ENCODE results near the gene FANCE.

The FANCE gene

DNA sequence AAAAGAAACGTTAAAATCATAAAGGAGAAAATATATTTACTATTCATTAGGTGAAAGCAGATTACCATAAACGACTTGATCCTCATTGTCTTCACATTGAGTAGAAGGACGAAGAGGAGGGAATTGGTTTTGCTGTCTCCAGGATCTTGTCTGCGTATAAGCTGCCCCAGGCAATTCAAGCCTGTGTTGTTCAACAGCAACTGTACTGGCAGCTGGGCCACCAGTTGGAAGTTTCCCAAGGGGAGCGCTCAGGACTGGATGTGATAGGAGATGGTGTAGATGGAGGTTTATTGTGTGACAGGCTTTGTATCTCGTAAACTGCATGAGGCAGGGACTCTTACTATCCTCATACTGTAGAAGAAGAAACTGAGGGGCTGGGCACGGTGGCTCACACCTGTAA is 3.9 kb upstream of the FANCE start:
- H3K27ac ChIP-seq (ENCODE audit: low read depth, low read length) = no peak overlapping the region
- peaks cover 11% of the 10 kb centered on the region for H3K4me1 ChIP-seq (ENCODE audit: control insufficient read depth, insufficient read depth, low read length)
- no peak overlapping the region for H3K9ac ChIP-seq (ENCODE audit: low read length)
- H3K36me3 ChIP-seq (ENCODE audit: control insufficient read depth, insufficient read depth, low read length) = no peaks in the 10 kb centered on the region
- H3K9me3 ChIP-seq (ENCODE audit: control insufficient read depth, insufficient read depth, low read depth, low read length) = no peaks in the 10 kb centered on the region
- peaks cover 10% of the 10 kb centered on the region; the same call in 1 of the 2 replicates for H3K27me3 ChIP-seq (ENCODE audit: control insufficient read depth, insufficient read depth, low read length)
- no peak overlapping the region for H3K4me3 ChIP-seq (ENCODE audit: low read depth, low read length)

DNA sequence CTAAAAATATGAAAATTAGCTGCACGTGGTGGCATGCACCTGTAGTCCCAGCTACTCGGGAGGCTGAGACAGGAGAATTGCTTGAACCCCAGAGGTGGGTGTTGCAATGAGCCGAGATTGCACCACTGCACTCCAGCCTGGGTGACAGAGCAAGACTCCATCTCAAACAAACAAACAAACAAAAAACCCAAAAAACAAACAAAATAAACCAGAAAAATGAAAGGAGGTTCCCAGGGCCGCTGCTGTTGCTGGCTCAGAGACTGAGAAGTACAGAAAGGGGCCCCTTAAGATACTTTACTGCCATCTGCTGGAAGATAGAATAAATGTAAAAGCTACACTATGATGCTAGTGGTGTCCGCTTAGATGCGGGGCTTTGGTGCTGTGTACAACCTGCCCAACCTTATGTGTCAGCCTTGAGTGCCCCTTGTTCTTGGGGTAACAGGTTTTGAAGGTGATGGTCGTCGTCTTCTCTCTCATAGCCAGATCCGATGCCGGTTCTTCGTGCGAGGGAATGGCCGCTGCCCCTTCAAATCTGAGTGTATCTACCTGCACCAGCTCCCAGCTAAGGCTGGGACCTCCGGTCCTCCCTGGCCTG is 2.8 kb upstream of the FANCE start:
- Histone ChIP-seq H3K4me3 (ENCODE audit: low read depth, low read length) (no peak overlapping the region), H3K27ac (ENCODE audit: low read depth, low read length) (no peak overlapping the region), H3K9ac (ENCODE audit: low read length) (no peak overlapping the region), H3K4me1 (ENCODE audit: control insufficient read depth, insufficient read depth, low read length) (peaks cover 17% of the 10 kb centered on the region), H3K9me3 (ENCODE audit: control insufficient read depth, insufficient read depth, low read depth, low read length) (no peaks in the 10 kb centered on the region), H3K36me3 (ENCODE audit: control insufficient read depth, insufficient read depth, low read length) (no peaks in the 10 kb centered on the region), H3K27me3 (ENCODE audit: control insufficient read depth, insufficient read depth, low read length) (peaks cover 12% of the 10 kb centered on the region; the same call in 1 of the 2 replicates)

- peak overlapping the region; percentile 79 for H3K4me3 ChIP-seq (ENCODE audit: low read depth, low read length)
- no peak overlapping the region for H3K9ac ChIP-seq (ENCODE audit: low read length)
- H3K27ac ChIP-seq (ENCODE audit: low read depth, low read length) = no peak overlapping the region
- H3K36me3 ChIP-seq (ENCODE audit: control insufficient read depth, insufficient read depth, low read length) = peaks cover 10% of the 10 kb centered on the region
- H3K4me1 ChIP-seq (ENCODE audit: control insufficient read depth, insufficient read depth, low read length) = peaks cover 21% of the 10 kb centered on the region
- peaks cover 12% of the 10 kb centered on the region; the same call in 1 of the 2 replicates for H3K27me3 ChIP-seq (ENCODE audit: control insufficient read depth, insufficient read depth, low read length)
- H3K9me3 ChIP-seq (ENCODE audit: control insufficient read depth, insufficient read depth, low read depth, low read length) = no peaks in the 10 kb centered on the region
Measured at GRCh38 chr6:35451354-35452182, 570 bp upstream of the FANCE start.

GRCh38 chr6:35453236-35453635 is 1.1 kb downstream of the FANCE start:
- H3K9me3 ChIP-seq (ENCODE audit: control insufficient read depth, insufficient read depth, low read depth, low read length) = no peaks in the 10 kb centered on the region
- H3K36me3 ChIP-seq (ENCODE audit: control insufficient read depth, insufficient read depth, low read length) = peaks cover 16% of the 10 kb centered on the region
- peaks cover 12% of the 10 kb centered on the region; the same call in 1 of the 2 replicates for H3K27me3 ChIP-seq (ENCODE audit: control insufficient read depth, insufficient read depth, low read length)
- peaks cover 21% of the 10 kb centered on the region for H3K4me1 ChIP-seq (ENCODE audit: control insufficient read depth, insufficient read depth, low read length)
- peak overlapping the region; percentile 71 for H3K9ac ChIP-seq (ENCODE audit: low read length)
- H3K27ac ChIP-seq (ENCODE audit: low read depth, low read length) = no peak overlapping the region
- H3K4me3 ChIP-seq (ENCODE audit: low read depth, low read length) = peak overlapping the region; percentile 79

- Histone ChIP-seq H3K9ac (ENCODE audit: low read length) (no peak overlapping the region), H3K4me1 (ENCODE audit: control insufficient read depth, insufficient read depth, low read length) (peaks cover 21% of the 10 kb centered on the region), H3K27me3 (ENCODE audit: control insufficient read depth, insufficient read depth, low read length) (peaks cover 12% of the 10 kb centered on the region; the same call in 1 of the 2 replicates), H3K27ac (ENCODE audit: low read depth, low read length) (no peak overlapping the region), H3K9me3 (ENCODE audit: control insufficient read depth, insufficient read depth, low read depth, low read length) (no peaks in the 10 kb centered on the region), H3K36me3 (ENCODE audit: control insufficient read depth, insufficient read depth, low read length) (peaks cover 28% of the 10 kb centered on the region), H3K4me3 (ENCODE audit: low read depth, low read length) (no peak overlapping the region)
Measured at GRCh38 chr6:35454391-35455110, 2.4 kb downstream of the FANCE start.

DNA sequence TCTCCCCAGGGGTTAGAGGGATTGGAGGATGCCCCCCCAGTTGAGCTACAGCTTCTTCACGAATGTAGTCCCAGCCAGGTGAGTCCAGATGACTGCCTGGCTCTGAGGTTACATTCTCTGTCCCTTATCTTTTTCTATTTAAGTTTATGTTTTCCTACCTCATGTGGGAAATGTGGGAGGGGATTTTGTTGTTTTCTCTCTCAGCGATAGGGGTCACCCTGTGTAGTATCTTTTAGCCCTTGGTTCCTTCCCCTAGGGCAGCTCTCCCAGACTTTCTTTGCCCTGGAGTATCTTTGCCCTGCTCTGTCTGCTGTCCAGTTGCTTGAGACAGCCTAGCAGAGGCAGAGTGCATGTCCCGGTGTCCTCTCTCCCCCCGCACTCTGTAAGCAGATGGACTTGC is 5.8 kb downstream of the FANCE start:
- no peak overlapping the region for H3K4me3 ChIP-seq (ENCODE audit: low read depth, low read length)
- peaks cover 13% of the 10 kb centered on the region for H3K4me1 ChIP-seq (ENCODE audit: control insufficient read depth, insufficient read depth, low read length)
- H3K9me3 ChIP-seq (ENCODE audit: control insufficient read depth, insufficient read depth, low read depth, low read length) = no peaks in the 10 kb centered on the region
- H3K27me3 ChIP-seq (ENCODE audit: control insufficient read depth, insufficient read depth, low read length) = peaks cover 5% of the 10 kb centered on the region; the same call in 1 of the 2 replicates
- peaks cover 45% of the 10 kb centered on the region for H3K36me3 ChIP-seq (ENCODE audit: control insufficient read depth, insufficient read depth, low read length)
- H3K27ac ChIP-seq (ENCODE audit: low read depth, low read length) = no peak overlapping the region
- no peak overlapping the region for H3K9ac ChIP-seq (ENCODE audit: low read length)

GRCh38 chr6:35461270-35461669 is 9.1 kb downstream of the FANCE start:
- Histone ChIP-seq H3K9ac (ENCODE audit: low read length) (no peak overlapping the region), H3K27ac (ENCODE audit: low read depth, low read length) (no peak overlapping the region), H3K4me1 (ENCODE audit: control insufficient read depth, insufficient read depth, low read length) (no peaks in the 10 kb centered on the region), H3K4me3 (ENCODE audit: low read depth, low read length) (no peak overlapping the region), H3K36me3 (ENCODE audit: control insufficient read depth, insufficient read depth, low read length) (peaks cover 56% of the 10 kb centered on the region), H3K9me3 (ENCODE audit: control insufficient read depth, insufficient read depth, low read depth, low read length) (no peaks in the 10 kb centered on the region), H3K27me3 (ENCODE audit: control insufficient read depth, insufficient read depth, low read length) (no peaks in the 10 kb centered on the region)

DNA sequence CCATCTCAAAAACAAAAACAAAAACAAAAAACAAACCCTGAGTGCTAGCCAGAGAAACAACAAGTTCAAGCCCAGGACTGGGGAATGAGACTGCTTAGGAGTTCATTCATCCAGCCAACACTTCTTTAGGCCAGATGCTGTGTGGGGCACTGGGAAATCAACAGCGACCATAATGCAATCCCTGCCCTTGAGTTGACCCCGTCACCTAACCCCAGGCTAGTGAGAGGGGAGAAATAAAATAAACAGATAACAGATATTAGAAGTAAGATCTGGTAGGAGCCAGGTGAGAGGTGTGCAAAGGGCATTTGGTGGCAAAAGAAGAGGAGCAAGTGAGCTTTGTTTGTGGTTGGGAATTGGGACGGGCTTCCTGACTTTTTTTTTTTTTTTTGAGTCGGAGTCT is 11.2 kb downstream of the FANCE start:
- Histone ChIP-seq H3K9ac (ENCODE audit: low read length) (no peak overlapping the region), H3K9me3 (ENCODE audit: control insufficient read depth, insufficient read depth, low read depth, low read length) (no peaks in the 10 kb centered on the region), H3K27me3 (ENCODE audit: control insufficient read depth, insufficient read depth, low read length) (0 out of 2 replicates have a peak, but pooled peaks cover 5% of the 10 kb centered on the region), H3K27ac (ENCODE audit: low read depth, low read length) (no peak overlapping the region), H3K36me3 (ENCODE audit: control insufficient read depth, insufficient read depth, low read length) (peaks cover 54% of the 10 kb centered on the region), H3K4me1 (ENCODE audit: control insufficient read depth, insufficient read depth, low read length) (peaks cover 2% of the 10 kb centered on the region; the same call in 1 of the 2 replicates), H3K4me3 (ENCODE audit: low read depth, low read length) (no peak overlapping the region)

GRCh38 chr6:35465646-35466045 is 13.5 kb downstream of the FANCE start:
- Histone ChIP-seq H3K9ac (ENCODE audit: low read length) (no peak overlapping the region), H3K4me3 (ENCODE audit: low read depth, low read length) (no peak overlapping the region), H3K9me3 (ENCODE audit: control insufficient read depth, insufficient read depth, low read depth, low read length) (no peaks in the 10 kb centered on the region), H3K27me3 (ENCODE audit: control insufficient read depth, insufficient read depth, low read length) (0 out of 2 replicates have a peak, but pooled peaks cover 5% of the 10 kb centered on the region), H3K36me3 (ENCODE audit: control insufficient read depth, insufficient read depth, low read length) (peaks cover 58% of the 10 kb centered on the region), H3K27ac (ENCODE audit: low read depth, low read length) (no peak overlapping the region), H3K4me1 (ENCODE audit: control insufficient read depth, insufficient read depth, low read length) (peaks cover 11% of the 10 kb centered on the region; the same call in 1 of the 2 replicates)

DNA sequence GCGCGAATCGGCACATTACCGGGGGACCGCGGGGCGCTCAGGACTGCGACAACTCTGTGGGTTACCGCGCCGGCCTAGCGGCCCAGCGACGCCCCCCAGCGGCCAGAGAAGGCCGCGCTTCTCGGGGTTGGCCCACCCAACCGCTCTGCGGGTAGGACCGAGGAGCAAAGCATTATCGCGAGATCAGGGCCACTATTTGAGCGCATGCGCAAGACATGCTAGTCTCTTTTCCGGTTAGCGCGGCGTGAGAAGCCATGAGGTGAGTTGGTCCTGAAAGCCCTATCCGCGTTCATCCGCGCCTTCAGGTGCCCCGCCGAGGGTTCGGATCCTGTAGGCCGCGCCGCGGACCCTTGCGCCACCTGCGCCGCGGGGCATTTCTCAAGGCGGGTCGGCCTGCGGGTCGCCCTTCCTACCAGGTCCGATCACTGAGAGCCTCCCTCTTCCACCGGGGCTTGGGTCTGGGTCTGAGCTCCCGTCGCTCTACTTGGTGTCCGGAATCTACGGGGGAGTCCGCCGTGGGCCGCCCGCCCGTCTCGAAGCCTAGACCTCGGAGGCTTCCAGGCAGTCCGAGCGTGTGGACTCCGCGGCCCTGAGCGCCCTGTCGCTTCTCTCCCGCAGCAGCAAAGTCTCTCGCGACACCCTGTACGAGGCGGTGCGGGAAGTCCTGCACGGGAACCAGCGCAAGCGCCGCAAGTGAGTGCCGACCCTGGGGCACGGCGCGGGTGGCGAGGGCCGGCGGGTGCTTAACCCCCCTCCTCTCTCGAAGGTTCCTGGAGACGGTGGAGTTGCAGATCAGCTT is 16.2 kb downstream of the FANCE start, which contains the start of gene RPL10A:
RPL10A (plus strand) TSS at position 221 of the 799 bp plus-strand sequence; CDS start at position 255, 34 bp downstream.
- Histone ChIP-seq H3K9me3 (ENCODE audit: control insufficient read depth, insufficient read depth, low read depth, low read length) (no peaks in the 10 kb centered on the region), H3K36me3 (ENCODE audit: control insufficient read depth, insufficient read depth, low read length) (peaks cover 70% of the 10 kb centered on the region), H3K27ac (ENCODE audit: low read depth, low read length) (peak within 1 kb of the TSS; percentile 96), H3K27me3 (ENCODE audit: control insufficient read depth, insufficient read depth, low read length) (0 out of 2 replicates have a peak, but pooled peaks cover 5% of the 10 kb centered on the region), H3K9ac (ENCODE audit: low read length) (peak within 1 kb of the TSS; percentile 98), H3K4me1 (ENCODE audit: control insufficient read depth, insufficient read depth, low read length) (peaks cover 17% of the 10 kb centered on the region; the same call in 1 of the 2 replicates), H3K4me3 (ENCODE audit: low read depth, low read length) (peak within 1 kb of the TSS; percentile 96)
